Mesendoderm (in vitro differentiated cells): ENCODE results near the gene EPB41L5.
"Not testable (repeated sequence)": the region's sequence is repeated elsewhere in the genome, so short reads cannot be mapped to it uniquely, and the experiment has no call there.

Source experiments
- DNase-seq: peaks from one replicate; pipeline ENCODE4 v3.0.0; 2013
- H2AK5ac ChIP-seq: 2 replicates; pipeline ENCODE4 v1.6.1; 2013; ENCODE audit warnings: low read length, inconsistent platforms
- H2BK120ac ChIP-seq: 2 replicates; pipeline ENCODE4 v1.6.1; 2013; ENCODE audit warnings: low read depth, mild to moderate bottlenecking, low read length, moderate library complexity, mixed read lengths
- H2BK15ac ChIP-seq: replicated peaks from 2 replicates; pipeline ENCODE4 v1.6.1; 2013; ENCODE audit warnings: low read depth, mild to moderate bottlenecking, moderate library complexity
- H2BK5ac ChIP-seq: 2 replicates; pipeline ENCODE4 v1.6.1; 2013; ENCODE audit warnings: low read length, inconsistent platforms
- H3K18ac ChIP-seq: 2 replicates; pipeline ENCODE4 v1.6.1; 2013; ENCODE audit warnings: mild to moderate bottlenecking, low read length, mixed read lengths
- H3K23ac ChIP-seq: one replicate; pipeline ENCODE4 v1.6.1; 2013; ENCODE audit warnings: low read length
- H3K27ac ChIP-seq: 2 replicates; pipeline ENCODE4 v1.5.1; 2013; ENCODE audit warnings: low read depth, mild to moderate bottlenecking, inconsistent platforms, low read length, moderate library complexity
- H3K27me3 ChIP-seq: 2 replicates; pipeline ENCODE4 v1.6.1; 2013; ENCODE audit warnings: low read length, control low read depth, mild to moderate bottlenecking, inconsistent platforms; ENCODE audit not compliant: insufficient read depth, poor library complexity
- H3K36me3 ChIP-seq: 2 replicates; pipeline ENCODE4 v1.6.1; 2013; ENCODE audit warnings: low read length, inconsistent platforms; ENCODE audit not compliant: control insufficient read depth, insufficient read depth
- H3K4ac ChIP-seq: one replicate; pipeline ENCODE4 v1.6.1; 2013; ENCODE audit warnings: low read depth, mild to moderate bottlenecking, low read length, moderate library complexity
- H3K4me1 ChIP-seq: 2 replicates; pipeline ENCODE4 v1.6.1; 2013; ENCODE audit warnings: low read depth, low read length, inconsistent platforms; ENCODE audit not compliant: control insufficient read depth
- H3K4me2 ChIP-seq: 2 replicates; pipeline ENCODE4 v1.6.1; 2013; ENCODE audit warnings: low read length
- H3K4me3 ChIP-seq: 2 replicates; pipeline ENCODE4 v1.5.1; 2013; ENCODE audit warnings: mild to moderate bottlenecking, low read length
- H3K56ac ChIP-seq: one replicate; pipeline ENCODE4 v1.6.1; 2013; ENCODE audit warnings: low read length
- H3K79me1 ChIP-seq: 2 replicates; pipeline ENCODE4 v1.6.1; 2013; ENCODE audit warnings: low read length, inconsistent platforms
- H3K79me2 ChIP-seq: 2 replicates; pipeline ENCODE4 v1.6.1; 2013; ENCODE audit warnings: mild to moderate bottlenecking, low read length; ENCODE audit not compliant: control insufficient read depth, insufficient read depth
- H3K9ac ChIP-seq: 2 replicates; pipeline ENCODE4 v1.6.1; 2013; ENCODE audit warnings: low read length, inconsistent platforms
- H4K5ac ChIP-seq: one replicate; pipeline ENCODE4 v1.6.1; 2013; ENCODE audit warnings: low read length
- H4K8ac ChIP-seq: one replicate; pipeline ENCODE4 v1.6.1; 2013; ENCODE audit warnings: low read depth, mild to moderate bottlenecking, control low read depth, low read length, moderate library complexity
- WGBS: extraction: QIAGEN DNeasy Blood & Tissue Kit; methylation state at CpG from one replicate; pipeline ENCODE4 v1.1.7; 2013; ENCODE audit warnings: low lambda C conversion rate, missing lambda C conversion rate; ENCODE audit not compliant: insufficient coverage; ENCODE audit errors: extremely low coverage; 5-methylcytosine and 5-hydroxymethylcytosine counted together

EPB41L5 gene

GRCh38 chr2:120121337-120121736 lies 108.5 kb downstream of the EPB41L5 start:
- H2BK15ac ChIP-seq, H3K36me3 ChIP-seq, H3K27ac ChIP-seq, H3K9ac ChIP-seq, H2BK5ac ChIP-seq, H4K5ac ChIP-seq, H3K56ac ChIP-seq, H3K4me3 ChIP-seq, H3K4me2 ChIP-seq, H2AK5ac ChIP-seq, DNase-seq, H3K79me2 ChIP-seq, H2BK120ac ChIP-seq, H3K23ac ChIP-seq, H3K4ac ChIP-seq, H3K18ac ChIP-seq, H3K79me1 ChIP-seq, H3K4me1 ChIP-seq, H3K27me3 ChIP-seq, H4K8ac ChIP-seq: not testable (repeated sequence)
- WGBS = no CpG with 5 or more reads among the region's 3 CpGs

GRCh38 chr2:120123090-120123489 lies 110.2 kb downstream of the EPB41L5 start:
- H3K9ac ChIP-seq = no peak overlapping the region
- H3K4me1 ChIP-seq = no peaks in the 10 kb centered on the region
- H3K56ac ChIP-seq = no peak overlapping the region
- no CpG with 5 or more reads among the region's 3 CpGs for WGBS
- no peak overlapping the region for H2BK15ac ChIP-seq
- no peak overlapping the region for H2BK5ac ChIP-seq
- no peak overlapping the region for H2AK5ac ChIP-seq
- no peak overlapping the region for H3K27ac ChIP-seq
- no peaks in the 10 kb centered on the region for H3K79me1 ChIP-seq
- H4K5ac ChIP-seq = no peak overlapping the region
- H3K79me2 ChIP-seq = no peaks in the 10 kb centered on the region
- H4K8ac ChIP-seq = no peak overlapping the region
- no peak overlapping the region for H3K4me2 ChIP-seq
- H3K18ac ChIP-seq = no peak overlapping the region
- H3K4me3 ChIP-seq = no peak overlapping the region
- no peaks in the 10 kb centered on the region for H3K27me3 ChIP-seq
- H3K4ac ChIP-seq = no peak overlapping the region
- H3K36me3 ChIP-seq = no peaks in the 10 kb centered on the region
- no peak overlapping the region for H2BK120ac ChIP-seq
- no peak for DNase-seq
- H3K23ac ChIP-seq = no peak overlapping the region

- no peaks in the 10 kb centered on the region for H3K4me1 ChIP-seq
- no peak overlapping the region for H4K5ac ChIP-seq
- H2BK120ac ChIP-seq = no peak overlapping the region
- H4K8ac ChIP-seq = no peak overlapping the region
- no peak overlapping the region for H3K27ac ChIP-seq
- no peaks in the 10 kb centered on the region for H3K79me2 ChIP-seq
- H3K79me1 ChIP-seq = no peaks in the 10 kb centered on the region
- no peak overlapping the region for H3K23ac ChIP-seq
- H3K18ac ChIP-seq = no peak overlapping the region
- no peak overlapping the region for H3K4me2 ChIP-seq
- no peak overlapping the region for H2BK15ac ChIP-seq
- no peak overlapping the region for H3K4ac ChIP-seq
- no peak overlapping the region for H2BK5ac ChIP-seq
- no peak overlapping the region for H3K9ac ChIP-seq
- no CpG with 5 or more reads among the region's 3 CpGs for WGBS
- no peaks in the 10 kb centered on the region for H3K36me3 ChIP-seq
- no peak overlapping the region for H2AK5ac ChIP-seq
- H3K56ac ChIP-seq = no peak overlapping the region
- no peaks in the 10 kb centered on the region for H3K27me3 ChIP-seq
- H3K4me3 ChIP-seq = no peak overlapping the region
- no peak for DNase-seq
Measured at GRCh38 chr2:120125195-120125594, 112.3 kb downstream of the EPB41L5 start.

GRCh38 chr2:120128216-120128615 lies 115.3 kb downstream of the EPB41L5 start:
- H2BK15ac ChIP-seq = no peak overlapping the region
- no peak overlapping the region for H3K4ac ChIP-seq
- no peak overlapping the region for H3K27ac ChIP-seq
- no peak overlapping the region for H3K18ac ChIP-seq
- no peaks in the 10 kb centered on the region for H3K4me1 ChIP-seq
- no peak overlapping the region for H2AK5ac ChIP-seq
- H3K4me3 ChIP-seq = no peak overlapping the region
- H4K5ac ChIP-seq = no peak overlapping the region
- no peak overlapping the region for H2BK5ac ChIP-seq
- no peak overlapping the region for H3K9ac ChIP-seq
- no peaks in the 10 kb centered on the region for H3K79me1 ChIP-seq
- no peak overlapping the region for H3K4me2 ChIP-seq
- H4K8ac ChIP-seq = no peak overlapping the region
- no peaks in the 10 kb centered on the region for H3K79me2 ChIP-seq
- H3K23ac ChIP-seq = no peak overlapping the region
- no peak overlapping the region for H3K56ac ChIP-seq
- DNase-seq = no peak
- no peaks in the 10 kb centered on the region for H3K27me3 ChIP-seq
- no peaks in the 10 kb centered on the region for H3K36me3 ChIP-seq
- H2BK120ac ChIP-seq = no peak overlapping the region

GRCh38 chr2:120132190-120132589 lies 119.3 kb downstream of the EPB41L5 start:
- Histone ChIP-seq H3K9ac (no peak overlapping the region), H3K79me1 (no peaks in the 10 kb centered on the region), H2BK5ac (no peak overlapping the region), H3K4me2 (no peak overlapping the region), H3K27ac (no peak overlapping the region), H2BK15ac (no peak overlapping the region), H2AK5ac (no peak overlapping the region), H3K23ac (no peak overlapping the region), H3K4me1 (no peaks in the 10 kb centered on the region), H3K27me3 (no peaks in the 10 kb centered on the region), H4K5ac (no peak overlapping the region), H4K8ac (no peak overlapping the region), H3K79me2 (no peaks in the 10 kb centered on the region), H3K4ac (no peak overlapping the region), H3K56ac (no peak overlapping the region), H3K36me3 (no peaks in the 10 kb centered on the region), H3K18ac (no peak overlapping the region), H3K4me3 (no peak overlapping the region), H2BK120ac (no peak overlapping the region)
- WGBS = no CpG with 5 or more reads among the region's 5 CpGs
- no peak for DNase-seq

GRCh38 chr2:120132691-120133090 lies 119.8 kb downstream of the EPB41L5 start:
- Histone ChIP-seq H2BK5ac (no peak overlapping the region), H3K4me1 (no peaks in the 10 kb centered on the region), H3K27ac (no peak overlapping the region), H2AK5ac (no peak overlapping the region), H3K27me3 (no peaks in the 10 kb centered on the region), H3K56ac (no peak overlapping the region), H3K18ac (no peak overlapping the region), H2BK120ac (no peak overlapping the region), H3K36me3 (no peaks in the 10 kb centered on the region), H3K4ac (no peak overlapping the region), H2BK15ac (no peak overlapping the region), H3K79me2 (no peaks in the 10 kb centered on the region), H3K4me3 (no peak overlapping the region), H3K23ac (no peak overlapping the region), H3K79me1 (no peaks in the 10 kb centered on the region), H4K8ac (no peak overlapping the region), H3K4me2 (no peak overlapping the region), H4K5ac (no peak overlapping the region), H3K9ac (no peak overlapping the region)
- WGBS = no CpG with 5 or more reads among the region's 1 CpG
- DNase-seq = no peak
